Activated T-helper 1 cell treated with anti-CD3 and anti-CD28 coated beads, Interleukin-2, amount 50 U/mL, for 16 hours (primary cell): ENCODE data around the gene HSPBAP1.
"Not testable (repeated sequence)": the region's sequence is repeated elsewhere in the genome, so short reads cannot be mapped to it uniquely, and the experiment has no call there.

Source experiments
- DNase-seq, 2 donors: peaks; one replicate each; pipeline ENCODE4 v3.0.0-alpha.2; 2020; ENCODE audit warnings: low read depth in 1 of 2, low spot score in 1 of 2

Gene HSPBAP1

GRCh38 chr3:122785231-122785630 lies 8.4 kb downstream of the HSPBAP1 start:
- no peak for DNase-seq

GRCh38 chr3:122784436-122784835 lies 9.2 kb downstream of the HSPBAP1 start:
- no peak for DNase-seq

- DNase-seq, result no peak
Observed at GRCh38 chr3:122782804-122783203, 10.8 kb downstream of the HSPBAP1 start.

GRCh38 chr3:122777563-122777962 lies 16.1 kb downstream of the HSPBAP1 start:
- no peak for DNase-seq

- DNase-seq, result no peak
Observed at GRCh38 chr3:122776675-122777468, 16.8 kb downstream of the HSPBAP1 start.

- DNase-seq, result no peak
Observed at GRCh38 chr3:122774564-122774963, 19.1 kb downstream of the HSPBAP1 start.

- DNase-seq, result no peak
Observed at GRCh38 chr3:122773944-122774509, 19.6 kb downstream of the HSPBAP1 start.

- DNase-seq, result no peak
Observed at GRCh38 chr3:122772827-122773226, 20.8 kb downstream of the HSPBAP1 start.

GRCh38 chr3:122770521-122771202 lies 23.0 kb downstream of the HSPBAP1 start:
- no peak for DNase-seq

GRCh38 chr3:122767540-122768372 lies 25.9 kb downstream of the HSPBAP1 start:
- no peak for DNase-seq

GRCh38 chr3:122766430-122766829 lies 27.2 kb downstream of the HSPBAP1 start:
- DNase-seq, result no peak

GRCh38 chr3:122760453-122761271 lies 33.0 kb downstream of the HSPBAP1 start:
- DNase-seq, result no peak

- DNase-seq, result no peak
Observed at GRCh38 chr3:122758877-122759560, 34.6 kb downstream of the HSPBAP1 start.

GRCh38 chr3:122755491-122755890 lies 38.1 kb downstream of the HSPBAP1 start:
- DNase-seq, result no peak

GRCh38 chr3:122754929-122755328 lies 38.7 kb downstream of the HSPBAP1 start:
- DNase-seq, result no peak

GRCh38 chr3:122748347-122748746 lies 45.3 kb downstream of the HSPBAP1 start:
- no peak for DNase-seq

GRCh38 chr3:122747295-122747694 lies 46.3 kb downstream of the HSPBAP1 start:
- not testable (repeated sequence) for DNase-seq

GRCh38 chr3:122745369-122746021 lies 48.1 kb downstream of the HSPBAP1 start:
- no peak for DNase-seq

GRCh38 chr3:122743581-122744120 lies 50.0 kb downstream of the HSPBAP1 start:
- no peak for DNase-seq
